HepG2 (cell line): ENCODE measurements around the gene ODAD4. TPM values are rescaled to one million over a fixed set of nuclear protein-coding genes. Genes with fewer than 3 reads are reported as not detected.

ENCODE experiments used
- ATF4 ChIP-seq, 2 experiments: fragments of 450-650 bp in 1 of 2; sonication (generic) in 1 of 2; formaldehyde crosslinking; IDR thresholded peaks; 2 replicates each; pipeline versions ENCODE4 v1.5.0 to v1.8.0; 2020 to 2022; ENCODE audit warnings: mild to moderate bottlenecking in 1 of 2, missing genetic modification reagents in 1 of 2
- EED ChIP-seq: sonication (generic); formaldehyde crosslinking; IDR thresholded peaks from 2 replicates; pipeline ENCODE4 v1.5.0; 2020; ENCODE audit warnings: mild to moderate bottlenecking, missing genetic modification reagents
- FOXK1 ChIP-seq: sonication (generic); formaldehyde crosslinking; IDR thresholded peaks from 2 replicates; pipeline ENCODE4 v1.4.0; 2020; ENCODE audit warnings: low read depth, missing genetic modification reagents, borderline replicate concordance
- HNRNPK ChIP-seq: fragments of 200-400 bp; formaldehyde crosslinking; IDR thresholded peaks from 2 replicates; pipeline ENCODE4 v1.6.1; 2018; ENCODE audit warnings: low read length, low read depth, moderate library complexity, mild to moderate bottlenecking; ENCODE audit not compliant: poor library complexity, severe bottlenecking
- HNRNPUL1 ChIP-seq: fragments of 200-400 bp; formaldehyde crosslinking; IDR thresholded peaks from 2 replicates; pipeline ENCODE4 v1.6.1; 2017; ENCODE audit warnings: low read depth, mild to moderate bottlenecking, low read length, moderate library complexity
- KAT7 ChIP-seq: IDR thresholded peaks from 2 replicates; pipeline ENCODE4 v1.6.1; 2018; ENCODE audit warnings: borderline replicate concordance, missing compliant biosample characterization
- MXD3 ChIP-seq: IDR thresholded peaks from 2 replicates; pipeline ENCODE4 v1.6.1; 2016; ENCODE audit warnings: mild to moderate bottlenecking, missing biosample characterization, missing genetic modification reagents
- SRSF1 ChIP-seq: fragments of 200-400 bp; formaldehyde crosslinking; optimal IDR thresholded peaks from 2 replicates; pipeline ENCODE3; 2017; ENCODE audit warnings: mild to moderate bottlenecking, low read depth, low read length, moderate library complexity
- ZBTB43 ChIP-seq: sonication (generic); formaldehyde crosslinking; conservative IDR thresholded peaks from 2 replicates; pipeline ENCODE4 v1.4.0; 2020; ENCODE audit warnings: missing genetic modification reagents
- ZNF431 ChIP-seq: sonication (generic); formaldehyde crosslinking; IDR thresholded peaks from 2 replicates; pipeline ENCODE4 v1.9.0; 2022; ENCODE audit warnings: missing genetic modification reagents, low read depth, mild to moderate bottlenecking, borderline replicate concordance
- ZNF484 ChIP-seq: sonication (generic); formaldehyde crosslinking; IDR thresholded peaks from 2 replicates; pipeline ENCODE4 v1.5.1; 2020; ENCODE audit warnings: mild to moderate bottlenecking, low read depth, missing genetic modification reagents, borderline replicate concordance
- ZNF615 ChIP-seq: sonication (generic); formaldehyde crosslinking; IDR thresholded peaks from 2 replicates; pipeline ENCODE4 v1.5.0; 2020; ENCODE audit warnings: mild to moderate bottlenecking, missing genetic modification reagents, borderline replicate concordance
- ZNF670 ChIP-seq: sonication (generic); formaldehyde crosslinking; IDR thresholded peaks from 2 replicates; pipeline ENCODE4 v1.8.0; 2022; ENCODE audit warnings: mild to moderate bottlenecking, missing genetic modification reagents, borderline replicate concordance
- ZNF770 ChIP-seq: sonication (generic); formaldehyde crosslinking; IDR thresholded peaks from 2 replicates; pipeline ENCODE4 v1.5.0; 2020; ENCODE audit warnings: mild to moderate bottlenecking, missing genetic modification reagents
- ZSCAN25 ChIP-seq: sonication (generic); formaldehyde crosslinking; IDR thresholded peaks from 2 replicates; pipeline ENCODE4 v1.8.0; 2022; ENCODE audit warnings: mild to moderate bottlenecking, missing genetic modification reagents
- polyA plus RNA-seq, 8 experiments: library from polyadenylated mRNA; depleted of rRNA in 3 of 8; stranded (reverse) in 7 of 8; unstranded in 1 of 8; fragments of >200 nt; fragmentation: Illumina TruSeq in 4 of 8; extraction: Trizol in 4 of 8; gene quantifications; 2 replicates each; pipeline versions ENCODE4 v1.2.1 to v1.2.3, GENCODE V29; 2011 to 2016; ENCODE audit warnings: low read depth in 4 of 8, missing spikeins in 1 of 8, mixed read lengths in 1 of 8; ENCODE audit not compliant: insufficient read depth in 1 of 8
- total RNA-seq, 5 experiments: library from RNA; depleted of rRNA; stranded (reverse); fragments of >200 nt; fragmentation: Illumina TruSeq; extraction: Trizol; gene quantifications; 2 replicates each; pipeline ENCODE4 v1.2.3, GENCODE V29; 2016; ENCODE audit warnings: low read depth in 1 of 5
- TF ChIP-seq, protein P1 (sequence below): sonication (generic); formaldehyde crosslinking; IDR thresholded peaks from 2 replicates; pipeline ENCODE4 v1.4.0; 2020; ENCODE audit warnings: missing genetic modification reagents
- TF ChIP-seq, protein P2 (sequence below): fragments of 450-650 bp; IDR thresholded peaks from 2 replicates; pipeline ENCODE4 v1.6.1; 2017
- TF ChIP-seq, protein P3 (sequence below): sonication (generic); formaldehyde crosslinking; IDR thresholded peaks from 2 replicates; pipeline ENCODE4 v1.5.1; 2020; ENCODE audit warnings: missing genetic modification reagents, mild to moderate bottlenecking, borderline replicate concordance

Gene ODAD4
- total and polyA plus RNA-seq, 2 of the 13 experiments (the other 11 are each of a cell fraction or from before 2014, with no cell fraction given), result 0.48 to 0.53 TPM

GRCh38 chr17:41918314-41919164, 11.9 kb upstream of the ODAD4 start, which contains the start of gene ACLY (continued):
- TF ChIP-seq HNRNPK, result peak; percentile 91
- TF ChIP-seq ZNF670 (CRISPR knock-in tag), result peak; percentile 33; the same call in 1 of the 2 replicates
- TF ChIP-seq EED (CRISPR knock-in tag), result peak; percentile 67; the same call in 1 of the 2 replicates
- peak; percentile 32; the same call in 1 of the 2 replicates for TF ChIP-seq KAT7 (CRISPR knock-in tag)
- peak in 1 of 2 experiments; percentile 35; a peak in 1 of 4 replicates for TF ChIP-seq ATF4 (CRISPR knock-in tag; IDR thresholded peaks at IDR 0.05)
- TF ChIP-seq, protein P1, sequence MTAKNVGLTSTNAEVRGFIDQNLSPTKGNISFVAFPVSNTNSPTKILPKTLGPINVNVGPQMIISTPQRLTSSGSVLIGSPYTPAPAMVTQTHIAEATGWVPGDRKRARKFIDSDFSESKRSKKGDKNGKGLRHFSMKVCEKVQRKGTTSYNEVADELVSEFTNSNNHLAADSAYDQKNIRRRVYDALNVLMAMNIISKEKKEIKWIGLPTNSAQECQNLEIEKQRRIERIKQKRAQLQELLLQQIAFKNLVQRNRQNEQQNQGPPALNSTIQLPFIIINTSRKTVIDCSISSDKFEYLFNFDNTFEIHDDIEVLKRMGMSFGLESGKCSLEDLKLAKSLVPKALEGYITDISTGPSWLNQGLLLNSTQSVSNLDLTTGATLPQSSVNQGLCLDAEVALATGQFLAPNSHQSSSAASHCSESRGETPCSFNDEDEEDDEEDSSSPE (CRISPR knock-in tag), result peak; percentile 53; the same call in 1 of the 2 replicates
- TF ChIP-seq ZSCAN25 (CRISPR knock-in tag), result peak; percentile 87
- peak; percentile 93 for TF ChIP-seq SRSF1
- TF ChIP-seq ZBTB43, result no peak
- TF ChIP-seq ZNF615 (CRISPR knock-in tag), result 0 out of 2 replicates have a peak, but pooled peaks have one; percentile 24
- TF ChIP-seq, protein P2, sequence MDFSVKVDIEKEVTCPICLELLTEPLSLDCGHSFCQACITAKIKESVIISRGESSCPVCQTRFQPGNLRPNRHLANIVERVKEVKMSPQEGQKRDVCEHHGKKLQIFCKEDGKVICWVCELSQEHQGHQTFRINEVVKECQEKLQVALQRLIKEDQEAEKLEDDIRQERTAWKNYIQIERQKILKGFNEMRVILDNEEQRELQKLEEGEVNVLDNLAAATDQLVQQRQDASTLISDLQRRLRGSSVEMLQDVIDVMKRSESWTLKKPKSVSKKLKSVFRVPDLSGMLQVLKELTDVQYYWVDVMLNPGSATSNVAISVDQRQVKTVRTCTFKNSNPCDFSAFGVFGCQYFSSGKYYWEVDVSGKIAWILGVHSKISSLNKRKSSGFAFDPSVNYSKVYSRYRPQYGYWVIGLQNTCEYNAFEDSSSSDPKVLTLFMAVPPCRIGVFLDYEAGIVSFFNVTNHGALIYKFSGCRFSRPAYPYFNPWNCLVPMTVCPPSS, result no peak
- TF ChIP-seq ZNF431 (CRISPR knock-in tag), result peak; percentile 67; the same call in 1 of the 2 replicates
- 0 out of 2 replicates have a peak, but pooled peaks have one; percentile 52 for TF ChIP-seq FOXK1
- TF ChIP-seq, protein P3, sequence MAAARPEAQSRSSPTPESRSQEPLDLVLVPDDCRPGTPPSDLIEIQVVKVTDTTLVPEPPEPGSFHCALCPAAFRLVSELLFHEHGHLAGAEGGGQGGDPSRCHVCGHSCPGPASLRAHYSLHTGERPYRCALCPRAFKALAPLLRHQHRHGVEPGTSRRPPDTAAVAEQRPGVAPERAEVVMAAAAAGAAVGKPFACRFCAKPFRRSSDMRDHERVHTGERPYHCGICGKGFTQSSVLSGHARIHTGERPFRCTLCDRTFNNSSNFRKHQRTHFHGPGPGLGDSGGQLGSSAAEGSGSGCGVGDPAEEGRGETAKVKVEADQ (CRISPR knock-in tag), result peak; percentile 92; the same call in 1 of the 2 replicates
- TF ChIP-seq ZNF770, result 0 out of 2 replicates have a peak, but pooled peaks have one; percentile 5
- TF ChIP-seq ZNF484 (CRISPR knock-in tag), result peak; percentile 23; the same call in 1 of the 2 replicates
- peak; percentile 71 for TF ChIP-seq MXD3 (CRISPR knock-in tag)
- TF ChIP-seq HNRNPUL1, result peak; percentile 82
